GM23338 (cell line): ENCODE results near the gene CHD5. TPM values are rescaled to one million over a fixed set of nuclear protein-coding genes. Genes with fewer than 3 reads are reported as not detected.

ENCODE experiments used
- ATAC-seq: fragments of 200-7000 bp; cut with Tn5 transposase; 3 replicates; pipeline ENCODE4 v1.9.1; 2020
- DNase-seq: peaks from one replicate; pipeline ENCODE4 v3.0.0-alpha.2; 2015; ENCODE audit warnings: low spot score
- H2AFZ ChIP-seq: fragments of 200-600 bp; sonication (generic); 2 replicates; pipeline ENCODE4 v1.8.0; 2016; ENCODE audit warnings: antibody characterized with exemption, mild to moderate bottlenecking, moderate library complexity
- H3F3A ChIP-seq: fragments of 200-600 bp; sonication (generic); replicated peaks from 2 replicates; pipeline ENCODE4 v1.8.0; 2017; ENCODE audit warnings: antibody characterized with exemption, mixed run types, low read depth
- H3K27ac ChIP-seq: fragments of 200-600 bp; sonication (generic); 2 replicates; pipeline ENCODE4 v1.6.1; 2016; ENCODE audit warnings: low read depth
- H3K27me3 ChIP-seq: fragments of 200-600 bp; sonication (generic); 2 replicates; pipeline ENCODE4 v1.8.0; 2016; ENCODE audit warnings: mild to moderate bottlenecking, mixed run types, moderate library complexity; ENCODE audit not compliant: insufficient read depth
- H3K36me3 ChIP-seq: fragments of 200-600 bp; sonication (generic); 2 replicates; pipeline ENCODE4 v1.8.0; 2016; ENCODE audit warnings: mild to moderate bottlenecking; ENCODE audit not compliant: insufficient read depth
- H3K4me1 ChIP-seq: fragments of 200-600 bp; sonication (generic); 2 replicates; pipeline ENCODE4 v1.8.0; 2016; ENCODE audit warnings: mild to moderate bottlenecking, moderate library complexity; ENCODE audit not compliant: insufficient read depth
- H3K4me2 ChIP-seq: fragments of 200-600 bp; sonication (generic); 2 replicates; pipeline ENCODE4 v1.7.1; 2017; ENCODE audit warnings: mixed run types
- H3K4me3 ChIP-seq: fragments of 200-600 bp; sonication (generic); 2 replicates; pipeline ENCODE4 v1.6.1; 2016; ENCODE audit warnings: mixed run types
- H3K79me2 ChIP-seq: fragments of 200-600 bp; sonication (generic); replicated peaks from 2 replicates; pipeline ENCODE4 v1.8.0; 2017; ENCODE audit warnings: mild to moderate bottlenecking; ENCODE audit not compliant: insufficient read depth
- H3K9me2 ChIP-seq: fragments of 200-600 bp; sonication (generic); 2 replicates; pipeline ENCODE4 v1.8.0; 2017; ENCODE audit not compliant: insufficient read depth
- H4K20me1 ChIP-seq: fragments of 200-600 bp; sonication (generic); replicated peaks from 2 replicates; pipeline ENCODE4 v1.8.0; 2017; ENCODE audit warnings: mild to moderate bottlenecking; ENCODE audit not compliant: insufficient read depth
- H3K27ac Mint-ChIP-seq: 2 replicates; pipeline ENCODE4 v1.8.0; 2020; ENCODE audit warnings: inconsistent platforms, mild to moderate bottlenecking, moderate library complexity, mixed read lengths
- H3K27me3 Mint-ChIP-seq: 3 replicates; pipeline ENCODE4 v1.8.0; 2022; ENCODE audit warnings: low read depth, mild to moderate bottlenecking, moderate library complexity, mixed read lengths, inconsistent platforms; ENCODE audit not compliant: insufficient read depth, poor library complexity
- H3K36me3 Mint-ChIP-seq: 3 replicates; pipeline ENCODE4 v1.8.0; 2021; ENCODE audit warnings: low read depth, mild to moderate bottlenecking, inconsistent platforms, moderate library complexity, mixed read lengths
- H3K4me1 Mint-ChIP-seq: 3 replicates; pipeline ENCODE4 v1.8.0; 2020; ENCODE audit warnings: mild to moderate bottlenecking, inconsistent platforms, mixed read lengths
- H3K4me3 Mint-ChIP-seq: 3 replicates; pipeline ENCODE4 v1.8.0; 2021; ENCODE audit warnings: moderate library complexity, mild to moderate bottlenecking, inconsistent platforms, mixed read lengths
- H3K9me3 Mint-ChIP-seq: 3 replicates; pipeline ENCODE4 v1.8.0; 2020; ENCODE audit warnings: moderate library complexity, mild to moderate bottlenecking, inconsistent platforms, mixed read lengths
- CREB1 ChIP-seq: fragments of 250-450 bp; sonication (Bioruptor Pico); IDR thresholded peaks from 2 replicates; pipeline ENCODE4 v1.5.0; 2020; ENCODE audit warnings: low read depth, mild to moderate bottlenecking, moderate library complexity
- ETS1 ChIP-seq: IDR thresholded peaks from 2 replicates; pipeline ENCODE4 v1.6.1; 2016; ENCODE audit warnings: antibody characterized with exemption
- ZNF114 ChIP-seq: fragments of 250-450 bp; sonication (Bioruptor Pico); IDR thresholded peaks from 2 replicates; pipeline ENCODE4 v1.5.0; 2020; ENCODE audit warnings: mild to moderate bottlenecking, moderate library complexity
- ZNF331 ChIP-seq: fragments of 250-450 bp; sonication (Bioruptor Pico); IDR thresholded peaks from 2 replicates; pipeline ENCODE4 v1.5.0; 2020; ENCODE audit warnings: low read depth, mild to moderate bottlenecking, moderate library complexity
- polyA plus RNA-seq: library from polyadenylated mRNA; unstranded; fragments of >200 nt; fragmentation: Nextera tagmentation; extraction: Ambion mirVana; gene quantifications from 2 replicates; pipeline ENCODE4 v1.2.1, GENCODE V29; 2016
- total RNA-seq: library from RNA; depleted of rRNA; stranded (reverse); fragments of >200 nt; shearing (Covaris generic); gene quantifications from 2 replicates; pipeline ENCODE4 v1.2.3, GENCODE V29; 2014
- TF ChIP-seq, protein P1 (sequence below): fragments of 250-450 bp; sonication (Bioruptor Pico); IDR thresholded peaks from 2 replicates; pipeline ENCODE4 v1.5.0; 2020; ENCODE audit warnings: mild to moderate bottlenecking, moderate library complexity

The CHD5 gene
- total and polyA plus RNA-seq, 2 experiments from 2014 or later = 0.32 to 1.0 TPM

DNA sequence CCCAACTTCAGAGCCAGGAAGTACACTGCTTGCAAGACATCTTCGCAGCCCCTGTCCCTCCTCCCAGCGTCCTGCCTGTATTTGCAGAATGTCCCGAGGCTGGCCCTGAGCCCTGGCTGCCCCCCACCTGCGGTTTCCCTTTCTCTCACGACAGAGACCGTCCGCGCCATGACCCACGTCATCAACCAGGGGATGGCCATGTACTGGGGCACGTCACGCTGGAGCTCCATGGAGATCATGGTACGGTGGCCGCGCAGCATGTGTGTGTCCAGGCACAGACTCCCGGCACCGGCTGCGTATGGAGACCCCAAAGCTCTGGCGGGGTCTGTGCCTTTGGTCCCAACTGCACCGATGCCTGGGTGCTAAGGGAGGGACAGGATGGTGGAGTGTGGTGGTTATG, 85.9 kb downstream of the CHD5 start (continued):
- TF ChIP-seq, protein P1, sequence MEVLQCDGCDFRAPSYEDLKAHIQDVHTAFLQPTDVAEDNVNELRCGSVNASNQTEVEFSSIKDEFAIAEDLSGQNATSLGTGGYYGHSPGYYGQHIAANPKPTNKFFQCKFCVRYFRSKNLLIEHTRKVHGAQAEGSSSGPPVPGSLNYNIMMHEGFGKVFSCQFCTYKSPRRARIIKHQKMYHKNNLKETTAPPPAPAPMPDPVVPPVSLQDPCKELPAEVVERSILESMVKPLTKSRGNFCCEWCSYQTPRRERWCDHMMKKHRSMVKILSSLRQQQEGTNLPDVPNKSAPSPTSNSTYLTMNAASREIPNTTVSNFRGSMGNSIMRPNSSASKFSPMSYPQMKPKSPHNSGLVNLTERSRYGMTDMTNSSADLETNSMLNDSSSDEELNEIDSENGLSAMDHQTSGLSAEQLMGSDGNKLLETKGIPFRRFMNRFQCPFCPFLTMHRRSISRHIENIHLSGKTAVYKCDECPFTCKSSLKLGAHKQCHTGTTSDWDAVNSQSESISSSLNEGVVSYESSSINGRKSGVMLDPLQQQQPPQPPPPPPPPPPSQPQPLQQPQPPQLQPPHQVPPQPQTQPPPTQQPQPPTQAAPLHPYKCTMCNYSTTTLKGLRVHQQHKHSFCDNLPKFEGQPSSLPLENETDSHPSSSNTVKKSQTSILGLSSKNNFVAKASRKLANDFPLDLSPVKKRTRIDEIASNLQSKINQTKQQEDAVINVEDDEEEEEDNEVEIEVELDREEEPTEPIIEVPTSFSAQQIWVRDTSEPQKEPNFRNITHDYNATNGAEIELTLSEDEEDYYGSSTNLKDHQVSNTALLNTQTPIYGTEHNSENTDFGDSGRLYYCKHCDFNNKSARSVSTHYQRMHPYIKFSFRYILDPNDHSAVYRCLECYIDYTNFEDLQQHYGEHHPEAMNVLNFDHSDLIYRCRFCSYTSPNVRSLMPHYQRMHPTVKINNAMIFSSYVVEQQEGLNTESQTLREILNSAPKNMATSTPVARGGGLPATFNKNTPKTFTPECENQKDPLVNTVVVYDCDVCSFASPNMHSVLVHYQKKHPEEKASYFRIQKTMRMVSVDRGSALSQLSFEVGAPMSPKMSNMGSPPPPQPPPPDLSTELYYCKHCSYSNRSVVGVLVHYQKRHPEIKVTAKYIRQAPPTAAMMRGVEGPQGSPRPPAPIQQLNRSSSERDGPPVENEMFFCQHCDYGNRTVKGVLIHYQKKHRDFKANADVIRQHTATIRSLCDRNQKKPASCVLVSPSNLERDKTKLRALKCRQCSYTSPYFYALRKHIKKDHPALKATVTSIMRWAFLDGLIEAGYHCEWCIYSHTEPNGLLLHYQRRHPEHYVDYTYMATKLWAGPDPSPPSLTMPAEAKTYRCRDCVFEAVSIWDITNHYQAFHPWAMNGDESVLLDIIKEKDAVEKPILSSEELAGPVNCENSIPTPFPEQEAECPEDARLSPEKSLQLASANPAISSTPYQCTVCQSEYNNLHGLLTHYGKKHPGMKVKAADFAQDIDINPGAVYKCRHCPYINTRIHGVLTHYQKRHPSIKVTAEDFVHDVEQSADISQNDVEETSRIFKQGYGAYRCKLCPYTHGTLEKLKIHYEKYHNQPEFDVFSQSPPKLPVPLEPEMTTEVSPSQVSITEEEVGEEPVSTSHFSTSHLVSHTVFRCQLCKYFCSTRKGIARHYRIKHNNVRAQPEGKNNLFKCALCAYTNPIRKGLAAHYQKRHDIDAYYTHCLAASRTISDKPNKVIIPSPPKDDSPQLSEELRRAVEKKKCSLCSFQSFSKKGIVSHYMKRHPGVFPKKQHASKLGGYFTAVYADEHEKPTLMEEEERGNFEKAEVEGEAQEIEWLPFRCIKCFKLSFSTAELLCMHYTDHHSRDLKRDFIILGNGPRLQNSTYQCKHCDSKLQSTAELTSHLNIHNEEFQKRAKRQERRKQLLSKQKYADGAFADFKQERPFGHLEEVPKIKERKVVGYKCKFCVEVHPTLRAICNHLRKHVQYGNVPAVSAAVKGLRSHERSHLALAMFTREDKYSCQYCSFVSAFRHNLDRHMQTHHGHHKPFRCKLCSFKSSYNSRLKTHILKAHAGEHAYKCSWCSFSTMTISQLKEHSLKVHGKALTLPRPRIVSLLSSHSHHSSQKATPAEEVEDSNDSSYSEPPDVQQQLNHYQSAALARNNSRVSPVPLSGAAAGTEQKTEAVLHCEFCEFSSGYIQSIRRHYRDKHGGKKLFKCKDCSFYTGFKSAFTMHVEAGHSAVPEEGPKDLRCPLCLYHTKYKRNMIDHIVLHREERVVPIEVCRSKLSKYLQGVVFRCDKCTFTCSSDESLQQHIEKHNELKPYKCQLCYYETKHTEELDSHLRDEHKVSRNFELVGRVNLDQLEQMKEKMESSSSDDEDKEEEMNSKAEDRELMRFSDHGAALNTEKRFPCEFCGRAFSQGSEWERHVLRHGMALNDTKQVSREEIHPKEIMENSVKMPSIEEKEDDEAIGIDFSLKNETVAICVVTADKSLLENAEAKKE (CRISPR knock-in tag) = no peak

GRCh38 chr1:6093611-6094010, 86.5 kb downstream of the CHD5 start:
- Histone ChIP-seq H3F3A (no peaks in the 10 kb centered on the region), H2AFZ (no peak overlapping the region), H3K4me3 (no peak overlapping the region), H3K4me1 (no peaks in the 10 kb centered on the region), H3K27me3 (no peaks in the 10 kb centered on the region), H4K20me1 (no peaks in the 10 kb centered on the region), H3K9me2 (no peaks in the 10 kb centered on the region), H3K4me2 (no peak overlapping the region), H3K36me3 (no peaks in the 10 kb centered on the region), H3K79me2 (no peaks in the 10 kb centered on the region), H3K27ac (no peak overlapping the region)
- ATAC-seq (no peak), DNase-seq (no peak)
- Mint-ChIP-seq H3K27ac (no peak overlapping the region; the same call in 1 of the 2 replicates), H3K36me3 (no peaks in the 10 kb centered on the region), H3K4me1 (no peaks in the 10 kb centered on the region; the same call in 2 of the 3 replicates), H3K9me3 (no peaks in the 10 kb centered on the region; the same call in 2 of the 3 replicates), H3K27me3 (peaks cover 3% of the 10 kb centered on the region), H3K4me3 (no peak overlapping the region)
- TF ChIP-seq ETS1 (no peak), ZNF331 (CRISPR knock-in tag) (no peak), CREB1 (CRISPR knock-in tag) (no peak), ZNF114 (CRISPR knock-in tag) (no peak)
